CD4-positive, alpha-beta T cell treated with Interleukin-1 beta for 1 hour (primary cell): Measurements from ENCODE around the gene NOP53.
"Not testable (repeated sequence)": the region's sequence is repeated elsewhere in the genome, so short reads cannot be mapped to it uniquely, and the experiment has no call there.

Experiments used
- DNase-seq, 2 donors: peaks; one replicate each; pipeline ENCODE4 v3.0.0-alpha.2; 2020 to 2022

Gene NOP53

DNA sequence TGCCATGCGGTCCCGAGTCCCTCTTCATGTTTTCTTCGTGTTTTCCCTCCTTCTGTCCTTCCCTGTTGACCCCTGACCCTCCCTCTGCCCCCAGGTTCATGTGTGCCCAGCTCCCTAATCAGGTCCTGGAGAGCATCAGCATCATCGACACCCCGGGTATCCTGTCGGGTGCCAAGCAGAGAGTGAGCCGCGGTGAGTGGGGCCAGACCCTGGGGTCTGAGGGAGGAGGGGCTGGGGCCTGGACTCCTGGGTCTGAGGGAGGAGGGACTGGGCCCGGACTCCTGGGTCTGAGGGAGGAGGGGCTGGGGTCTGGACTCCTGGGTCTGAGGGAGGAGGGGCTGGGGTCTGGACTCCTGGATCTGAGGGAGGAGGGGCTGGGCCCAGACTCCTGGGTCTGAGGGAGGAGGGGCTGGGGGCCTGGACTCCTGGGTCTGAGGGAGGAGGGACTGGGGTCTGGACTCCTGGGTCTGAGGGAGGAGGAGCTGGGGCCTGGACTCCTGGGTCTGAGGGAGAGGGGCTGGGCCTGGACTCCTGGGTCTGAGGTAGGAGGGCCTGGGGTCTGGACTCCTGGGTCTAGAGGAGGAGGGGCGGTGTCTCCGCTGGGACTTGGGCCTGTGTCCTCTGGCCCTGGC, 26.8 kb upstream of the NOP53 start:
- not testable (repeated sequence) for DNase-seq

DNA sequence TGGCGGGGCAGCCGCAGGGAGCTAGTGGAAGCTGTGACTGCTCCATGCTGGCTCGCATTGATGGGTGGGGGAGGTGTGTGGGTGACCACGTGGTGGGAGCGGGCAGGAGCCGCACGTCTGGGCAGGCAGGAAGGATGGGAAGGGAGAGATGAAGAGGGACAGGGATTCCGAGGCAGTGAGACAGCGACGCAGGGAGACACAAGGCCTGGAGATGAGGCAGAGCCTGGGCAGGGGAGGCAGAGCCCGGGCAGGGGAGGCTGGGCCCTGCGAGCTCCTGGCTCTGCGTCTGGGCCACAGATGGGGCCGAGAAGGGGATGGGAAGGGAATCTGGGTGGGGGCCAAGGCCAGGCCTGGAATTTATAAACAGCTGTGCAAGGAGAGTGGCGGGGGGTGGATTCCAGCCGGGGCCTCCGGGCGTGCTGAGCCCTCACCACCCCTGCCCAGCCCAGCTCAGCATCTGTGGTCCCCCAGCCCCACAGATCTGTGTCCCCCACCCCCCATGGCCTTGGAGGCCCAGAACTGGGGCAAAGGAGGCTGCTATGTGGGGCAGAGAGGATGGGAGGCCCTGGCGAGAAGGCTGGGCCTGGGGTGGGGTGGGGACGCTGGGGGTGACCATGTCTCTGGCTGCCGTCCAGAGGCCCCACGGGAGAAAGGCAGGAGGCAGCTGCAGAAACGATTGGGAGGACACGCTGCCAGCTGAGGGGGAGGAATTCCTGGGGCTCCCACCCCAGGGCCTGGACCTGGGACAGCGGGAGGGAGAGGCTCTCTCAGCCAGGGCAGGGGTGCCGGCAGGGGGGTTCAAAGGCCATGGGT, 26.1 kb upstream of the NOP53 start:
- no peak for DNase-seq

DNA sequence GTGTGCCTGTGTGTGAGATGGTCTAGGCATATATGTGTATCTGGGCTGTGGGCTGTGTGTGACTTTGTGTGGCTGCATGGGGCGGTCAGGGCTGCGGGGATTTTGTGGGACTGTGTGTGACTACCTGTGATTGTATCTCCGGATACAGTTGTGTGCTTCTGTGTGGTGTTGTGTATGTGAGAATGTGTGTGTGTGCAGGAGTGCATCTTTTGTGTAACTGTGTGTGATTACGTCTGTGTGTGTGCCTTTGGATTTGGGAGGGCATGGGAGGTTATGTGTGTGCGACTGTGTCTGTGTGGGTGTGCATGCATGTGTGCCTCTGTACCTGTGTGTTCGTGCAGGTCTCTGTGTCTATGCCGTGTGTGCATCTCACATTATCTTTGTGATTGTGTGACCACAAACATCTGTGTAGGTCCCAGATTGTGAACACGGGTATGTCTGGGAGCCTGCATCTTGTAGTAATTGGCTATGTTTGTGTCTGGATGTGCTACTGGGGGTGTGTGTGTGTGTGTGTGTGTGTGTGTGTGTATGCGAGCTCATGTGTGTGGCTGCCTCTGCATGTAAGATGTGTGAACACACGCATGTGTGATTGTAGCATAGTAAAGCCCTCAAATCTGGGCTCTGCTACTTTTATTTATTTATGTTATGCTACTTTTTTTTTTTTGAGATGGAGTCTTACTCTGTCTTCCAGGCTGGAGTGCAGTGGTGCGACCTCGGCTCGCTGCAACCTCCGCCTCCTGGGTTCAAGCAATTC, 24.5 kb upstream of the NOP53 start:
- no peak for DNase-seq

DNA sequence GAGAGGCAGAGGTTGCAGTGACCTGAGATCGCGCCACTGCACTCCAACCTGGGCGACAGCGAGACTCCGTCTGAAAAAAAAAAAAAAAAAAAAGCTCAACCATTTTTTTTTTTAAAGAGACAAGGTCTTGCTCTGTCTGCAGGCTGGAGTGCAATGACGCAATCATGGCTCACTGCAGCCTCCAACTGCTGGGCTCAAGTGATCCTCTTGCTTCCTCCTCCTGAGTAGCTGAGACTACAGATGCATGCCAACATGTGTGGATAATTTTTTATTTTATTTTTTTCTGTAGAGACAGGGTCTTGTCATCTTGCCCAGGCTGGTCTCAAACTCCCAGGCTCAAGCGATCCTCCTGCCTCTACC, 21.8 kb upstream of the NOP53 start:
- peak in 1 of 2 donors; percentile 51 for DNase-seq

DNA sequence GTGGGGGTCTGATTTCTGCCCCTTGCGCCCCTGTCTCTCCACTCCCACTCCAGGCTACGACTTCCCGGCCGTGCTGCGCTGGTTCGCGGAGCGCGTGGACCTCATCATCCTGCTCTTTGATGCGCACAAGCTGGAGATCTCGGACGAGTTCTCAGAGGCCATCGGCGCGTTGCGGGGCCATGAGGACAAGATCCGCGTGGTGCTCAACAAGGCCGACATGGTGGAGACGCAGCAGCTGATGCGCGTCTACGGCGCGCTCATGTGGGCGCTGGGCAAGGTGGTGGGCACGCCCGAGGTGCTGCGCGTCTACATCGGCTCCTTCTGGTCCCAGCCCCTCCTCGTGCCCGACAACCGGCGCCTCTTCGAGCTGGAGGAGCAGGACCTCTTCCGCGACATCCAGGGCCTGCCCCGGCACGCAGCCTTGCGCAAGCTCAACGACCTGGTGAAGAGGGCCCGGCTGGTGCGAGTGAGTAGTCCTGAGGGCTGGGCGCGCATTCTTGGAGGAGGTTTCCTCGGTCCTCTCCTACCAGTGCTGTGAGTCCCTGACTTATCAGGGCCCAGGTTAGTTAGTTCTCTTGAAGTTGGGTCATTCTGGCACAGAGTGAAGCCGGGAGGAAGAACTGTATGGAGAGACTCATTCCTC, 19.5 kb upstream of the NOP53 start:
- DNase-seq = no peak

DNA sequence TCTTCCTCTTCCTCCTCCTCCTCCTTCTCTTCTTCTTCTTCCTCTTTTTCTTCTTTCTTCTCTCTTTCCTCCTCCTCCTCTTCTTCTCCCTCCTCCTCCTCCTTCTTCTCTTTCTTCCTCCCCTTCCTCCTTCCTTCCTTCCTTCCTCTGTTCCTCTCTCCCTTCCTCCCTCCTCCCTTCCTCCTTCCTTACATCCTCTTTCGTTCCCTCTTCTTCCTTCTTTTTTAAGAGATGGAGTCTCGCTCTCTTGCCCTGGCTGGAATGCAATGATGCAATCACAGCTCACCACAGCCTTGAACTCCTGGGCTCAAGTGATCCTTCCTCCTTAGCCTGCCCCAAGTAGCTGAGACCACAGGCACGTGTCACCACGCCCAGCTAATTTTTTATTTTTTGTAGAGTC, 18.9 kb upstream of the NOP53 start:
- DNase-seq = no peak

DNA sequence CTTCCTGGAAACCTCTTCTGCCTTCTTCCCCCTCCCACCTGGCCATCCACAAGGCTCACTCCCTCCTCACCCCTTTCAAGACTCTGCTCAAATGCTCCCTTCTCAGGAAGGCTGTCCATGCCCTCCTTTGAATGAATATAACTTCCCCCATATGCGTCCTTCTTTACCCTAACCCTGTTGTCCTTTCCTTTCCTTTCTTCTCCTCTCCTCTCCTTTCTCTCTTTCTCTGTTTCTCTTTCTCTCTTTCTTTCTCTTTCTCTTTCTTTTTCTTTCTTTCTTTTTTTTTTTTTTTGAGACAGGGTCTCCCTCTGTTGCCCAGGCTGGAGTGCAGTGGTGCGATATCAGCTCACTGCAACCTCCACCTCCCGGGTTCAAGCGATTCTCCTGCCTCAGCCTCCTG, 17.1 kb upstream of the NOP53 start:
- not testable (repeated sequence) for DNase-seq

DNA sequence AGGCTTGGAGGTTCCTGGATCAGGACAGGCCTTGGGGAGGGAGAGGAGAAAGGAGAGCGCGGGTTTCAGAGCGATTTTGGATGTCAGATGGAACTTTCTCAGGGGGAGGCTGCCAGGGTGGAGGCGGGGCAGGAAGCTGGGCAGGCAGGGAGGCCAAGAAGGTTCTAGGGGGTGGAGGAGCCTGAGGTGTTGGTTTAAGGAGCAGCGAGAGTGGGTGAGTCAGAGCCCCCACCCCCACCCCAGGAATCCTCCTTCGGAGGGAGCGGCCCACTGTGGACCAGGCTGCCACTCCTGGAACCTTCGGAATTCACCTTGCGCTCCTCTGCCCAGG, 15.9 kb upstream of the NOP53 start:
- DNase-seq = no peak

DNA sequence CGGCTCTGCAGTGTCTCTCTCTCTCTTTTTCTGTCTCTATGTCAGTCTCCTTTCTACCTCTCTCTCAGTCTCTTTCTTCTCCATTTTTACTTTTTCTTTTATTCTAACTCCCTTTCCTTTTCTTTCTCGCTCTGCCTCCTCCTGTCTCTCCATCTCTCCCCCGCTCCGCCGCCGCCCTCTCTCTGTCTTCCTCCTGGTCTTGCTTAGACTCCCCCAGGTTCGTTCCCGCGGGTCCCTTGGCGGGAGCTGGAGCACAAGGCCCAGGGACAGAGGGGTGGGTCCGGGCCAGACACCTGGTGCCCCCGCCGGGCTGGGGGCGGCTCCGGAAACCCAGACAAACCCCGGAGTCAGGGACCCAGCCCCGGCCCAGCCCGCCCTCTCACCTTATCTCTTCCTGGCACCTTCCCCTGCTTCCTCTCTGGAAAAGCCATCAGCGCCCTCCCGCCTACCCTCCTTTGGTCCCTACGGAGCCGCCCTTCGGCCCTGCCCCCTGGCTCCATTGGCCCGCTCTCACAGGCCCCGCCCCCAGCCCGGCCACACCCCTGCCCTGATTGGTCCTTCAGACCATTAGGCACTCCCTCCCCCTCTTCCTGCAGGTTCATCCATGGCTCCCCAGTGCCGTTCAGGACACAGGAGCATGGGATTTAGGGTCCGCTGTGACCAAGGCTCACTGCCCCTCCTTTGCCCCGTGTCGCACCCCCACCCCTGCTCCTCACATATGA, 15.4 kb upstream of the NOP53 start:
- peak; percentile 20 to 23 for DNase-seq

DNA sequence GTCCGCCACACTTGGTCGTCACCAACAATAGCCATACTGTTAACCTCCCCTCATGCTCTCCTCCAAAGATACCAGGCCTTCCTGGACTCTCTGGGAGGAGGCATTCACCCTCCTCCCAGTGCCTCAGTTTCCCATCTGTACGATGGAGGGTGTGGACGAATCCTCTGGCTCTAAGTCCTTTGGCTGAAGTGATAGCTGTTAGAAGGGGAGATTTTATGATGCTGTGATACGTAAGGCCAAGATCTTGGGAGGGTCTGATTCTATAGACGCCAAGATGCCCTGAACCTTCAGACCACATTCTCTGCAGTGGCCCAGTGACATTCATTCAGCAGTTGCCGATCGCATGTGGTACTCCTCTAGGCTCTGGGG, 14.8 kb upstream of the NOP53 start:
- no peak for DNase-seq

DNA sequence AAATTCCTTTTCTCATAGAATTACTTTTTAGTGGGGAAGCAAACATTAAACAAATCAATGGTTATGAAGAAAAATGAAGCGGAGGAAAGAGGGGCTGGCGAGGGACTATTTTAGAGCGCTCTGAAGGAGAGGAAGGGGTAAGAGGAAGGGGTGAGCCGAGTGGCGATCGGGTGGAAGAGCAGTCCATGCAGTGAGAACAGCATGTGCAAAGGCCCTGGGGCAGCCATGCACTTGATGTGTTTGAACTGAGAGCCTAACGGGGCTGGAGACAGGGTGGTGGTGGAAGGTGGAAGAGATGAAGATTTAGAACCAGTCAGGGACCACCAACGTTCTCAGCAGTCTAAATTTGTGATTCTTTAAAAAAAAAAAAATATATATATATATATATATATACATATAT, 14.4 kb upstream of the NOP53 start:
- DNase-seq = no peak

DNA sequence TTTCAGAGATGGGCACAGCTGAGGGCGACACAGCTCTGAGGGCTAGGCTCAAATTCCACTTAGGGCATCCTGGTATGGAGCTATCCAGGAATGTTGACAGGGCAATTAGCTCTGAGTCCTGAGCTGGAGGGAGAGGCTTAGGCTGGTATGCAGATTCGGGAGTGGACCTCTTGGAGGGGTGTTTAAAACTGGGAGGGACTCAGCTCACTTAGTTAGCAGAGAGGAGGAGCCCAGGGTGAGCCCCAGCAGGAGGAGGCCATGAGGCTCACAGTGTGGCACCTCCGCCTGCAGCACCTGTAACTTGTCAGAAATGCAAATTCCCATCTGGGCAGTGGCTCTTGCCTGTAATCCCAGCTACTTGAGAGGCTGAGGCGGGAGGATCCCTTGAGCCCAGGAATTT, 10.2 kb upstream of the NOP53 start:
- no peak for DNase-seq

DNA sequence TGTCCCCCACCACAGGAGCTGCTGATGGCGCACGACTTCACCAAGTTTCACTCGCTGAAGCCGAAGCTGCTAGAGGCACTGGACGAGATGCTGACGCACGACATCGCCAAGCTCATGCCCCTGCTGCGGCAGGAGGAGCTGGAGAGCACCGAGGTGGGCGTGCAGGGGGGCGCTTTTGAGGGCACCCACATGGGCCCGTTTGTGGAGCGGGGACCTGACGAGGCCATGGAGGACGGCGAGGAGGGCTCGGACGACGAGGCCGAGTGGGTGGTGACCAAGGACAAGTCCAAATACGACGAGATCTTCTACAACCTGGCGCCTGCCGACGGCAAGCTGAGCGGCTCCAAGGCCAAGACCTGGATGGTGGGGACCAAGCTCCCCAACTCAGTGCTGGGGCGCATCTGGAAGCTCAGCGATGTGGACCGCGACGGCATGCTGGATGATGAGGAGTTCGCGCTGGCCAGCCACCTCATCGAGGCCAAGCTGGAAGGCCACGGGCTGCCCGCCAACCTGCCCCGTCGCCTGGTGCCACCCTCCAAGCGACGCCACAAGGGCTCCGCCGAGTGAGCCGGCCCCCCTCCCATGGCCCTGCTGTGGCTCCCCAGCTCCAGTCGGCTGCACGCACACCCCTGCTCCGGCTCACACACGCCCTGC, 4.4 kb upstream of the NOP53 start:
- no peak for DNase-seq

DNA sequence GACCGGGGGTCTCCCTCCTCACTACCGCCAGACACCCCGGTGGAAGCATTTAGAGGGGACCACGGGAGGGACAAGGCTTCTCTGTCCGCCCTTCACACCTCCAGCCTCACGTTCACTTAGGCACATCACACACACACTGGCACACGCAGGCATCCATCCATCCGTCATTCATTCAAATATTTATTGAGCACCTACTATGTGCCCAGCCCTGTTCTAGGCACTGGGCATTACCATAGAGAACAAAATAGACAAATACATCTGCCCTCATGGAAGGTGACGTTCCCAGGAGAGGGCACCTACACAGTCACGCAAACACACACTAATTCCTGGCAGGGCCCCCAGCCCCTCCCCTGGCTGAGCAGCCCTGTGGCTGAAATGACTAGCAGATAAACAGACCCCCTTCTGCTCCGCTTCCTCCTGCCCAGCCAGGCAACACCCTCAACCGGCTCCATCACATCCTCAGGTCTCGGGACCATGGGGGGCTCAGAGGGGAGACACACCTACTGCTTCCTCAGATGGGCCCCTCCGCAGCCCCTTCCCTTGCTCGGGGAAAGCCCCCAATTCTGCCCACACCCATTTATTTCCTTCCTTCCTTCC, 3.7 kb upstream of the NOP53 start:
- no peak for DNase-seq

DNA sequence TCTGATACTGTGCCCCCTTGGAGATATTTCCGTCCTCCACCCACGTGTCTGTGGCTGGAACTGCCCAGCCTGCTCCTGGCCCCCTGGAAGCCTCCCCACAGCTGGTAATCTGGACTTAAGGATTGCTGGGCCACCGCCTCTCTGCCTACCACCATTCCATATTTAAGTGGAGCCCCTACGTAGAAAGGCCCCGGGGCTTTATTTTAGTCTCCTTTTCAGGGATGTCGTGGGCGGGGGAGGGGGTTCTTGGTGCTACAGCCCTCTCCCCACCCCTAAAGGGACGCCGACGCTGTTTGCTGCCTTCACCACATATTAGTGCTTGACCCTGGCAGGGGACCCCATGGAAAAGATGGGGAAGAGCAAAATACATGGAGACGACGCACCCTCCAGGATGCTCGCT, 2.7 kb upstream of the NOP53 start:
- DNase-seq = no peak

DNA sequence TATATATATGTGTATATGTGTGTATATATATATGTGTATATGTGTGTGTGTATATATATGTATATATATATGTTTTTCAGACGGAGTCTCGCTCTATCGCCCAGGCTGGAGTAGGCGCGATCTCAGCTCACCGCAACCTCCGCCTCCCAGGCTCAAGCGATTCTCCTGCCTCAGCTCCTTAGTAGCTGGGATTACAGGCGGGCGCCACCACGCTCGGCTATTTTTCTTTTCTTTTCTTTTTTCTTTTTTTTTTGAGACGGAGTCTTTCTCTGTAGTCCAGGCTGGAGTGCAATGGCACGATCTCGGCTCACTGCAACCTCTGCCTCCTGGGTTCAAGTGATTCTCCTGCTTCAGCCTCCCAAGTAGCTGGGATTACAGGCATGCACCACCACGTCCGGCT, 783 bp downstream of the NOP53 start:
- DNase-seq = not testable (repeated sequence)

DNA sequence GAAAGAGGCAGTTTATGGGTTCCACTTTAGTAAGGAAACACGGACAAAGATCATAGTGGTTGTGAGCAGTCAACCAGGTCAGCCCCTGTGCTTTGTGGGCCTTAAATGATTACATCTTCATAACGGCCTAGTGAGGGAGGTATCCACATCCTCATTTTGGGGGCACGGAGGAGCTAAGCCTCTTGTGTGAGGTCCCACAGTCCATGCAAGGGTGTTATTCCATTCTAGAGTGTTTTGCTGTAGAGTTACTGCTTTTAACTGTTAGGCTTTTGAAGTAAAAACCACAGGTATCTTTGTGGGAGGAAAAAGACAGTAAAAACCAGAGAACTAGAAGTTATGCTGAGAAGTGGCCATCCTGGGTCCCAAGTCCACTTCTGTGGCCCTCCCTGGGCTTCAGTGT, 4.0 kb downstream of the NOP53 start:
- DNase-seq = no peak

DNA sequence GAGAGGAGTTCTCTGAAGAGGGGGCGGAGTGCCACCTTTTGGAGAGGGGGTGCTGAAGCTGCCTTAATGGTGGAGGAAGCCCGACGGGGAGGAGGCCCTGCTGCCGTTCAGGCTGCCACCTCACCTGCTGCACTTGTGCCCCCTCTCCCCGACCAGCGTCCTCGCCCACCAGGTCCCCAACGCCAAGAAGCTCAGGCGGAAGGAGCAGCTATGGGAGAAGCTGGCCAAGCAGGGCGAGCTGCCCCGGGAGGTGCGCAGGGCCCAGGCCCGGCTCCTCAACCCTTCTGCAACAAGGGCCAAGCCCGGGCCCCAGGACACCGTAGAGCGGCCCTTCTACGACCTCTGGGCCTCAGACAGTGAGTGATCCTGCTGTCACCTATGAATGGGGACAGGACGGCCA, 5.4 kb downstream of the NOP53 start:
- no peak for DNase-seq

DNA sequence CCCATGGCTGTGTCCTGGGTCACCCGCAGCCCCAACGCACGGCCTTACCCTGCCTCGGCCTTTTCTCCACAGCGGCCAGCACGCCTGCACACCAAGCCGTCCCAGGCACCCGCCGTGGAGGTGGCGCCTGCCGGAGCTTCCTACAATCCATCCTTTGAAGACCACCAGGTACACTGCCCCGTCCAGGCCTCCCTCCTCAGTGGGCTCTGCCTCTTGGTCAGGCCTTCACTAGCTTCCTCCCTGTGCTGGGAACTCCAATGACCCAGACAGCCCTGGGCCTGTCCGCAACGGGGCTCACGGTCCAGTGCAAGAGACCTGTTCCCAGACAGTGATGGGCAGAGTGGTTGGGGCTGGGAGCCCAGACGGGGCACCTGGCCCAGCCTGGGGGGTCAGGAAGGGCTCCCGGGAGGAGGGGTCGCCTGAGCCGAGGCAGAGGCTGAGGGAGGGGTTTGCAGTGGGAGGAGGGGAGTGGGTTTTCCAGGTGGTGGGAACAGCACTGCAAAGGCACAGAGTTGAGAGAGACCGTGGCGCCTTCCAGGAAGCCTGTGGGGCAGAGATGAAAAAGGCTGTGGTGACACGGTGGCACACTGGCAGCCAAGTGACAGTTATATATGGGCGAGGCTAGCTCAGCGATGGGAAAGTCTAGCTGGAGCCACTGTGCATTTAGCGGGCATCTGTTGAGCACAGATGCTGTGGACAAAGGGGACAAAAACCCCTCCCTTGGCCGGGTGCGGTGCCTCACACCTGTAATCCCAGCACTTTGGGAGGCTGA, 7.3 kb downstream of the NOP53 start:
- DNase-seq = no peak

DNA sequence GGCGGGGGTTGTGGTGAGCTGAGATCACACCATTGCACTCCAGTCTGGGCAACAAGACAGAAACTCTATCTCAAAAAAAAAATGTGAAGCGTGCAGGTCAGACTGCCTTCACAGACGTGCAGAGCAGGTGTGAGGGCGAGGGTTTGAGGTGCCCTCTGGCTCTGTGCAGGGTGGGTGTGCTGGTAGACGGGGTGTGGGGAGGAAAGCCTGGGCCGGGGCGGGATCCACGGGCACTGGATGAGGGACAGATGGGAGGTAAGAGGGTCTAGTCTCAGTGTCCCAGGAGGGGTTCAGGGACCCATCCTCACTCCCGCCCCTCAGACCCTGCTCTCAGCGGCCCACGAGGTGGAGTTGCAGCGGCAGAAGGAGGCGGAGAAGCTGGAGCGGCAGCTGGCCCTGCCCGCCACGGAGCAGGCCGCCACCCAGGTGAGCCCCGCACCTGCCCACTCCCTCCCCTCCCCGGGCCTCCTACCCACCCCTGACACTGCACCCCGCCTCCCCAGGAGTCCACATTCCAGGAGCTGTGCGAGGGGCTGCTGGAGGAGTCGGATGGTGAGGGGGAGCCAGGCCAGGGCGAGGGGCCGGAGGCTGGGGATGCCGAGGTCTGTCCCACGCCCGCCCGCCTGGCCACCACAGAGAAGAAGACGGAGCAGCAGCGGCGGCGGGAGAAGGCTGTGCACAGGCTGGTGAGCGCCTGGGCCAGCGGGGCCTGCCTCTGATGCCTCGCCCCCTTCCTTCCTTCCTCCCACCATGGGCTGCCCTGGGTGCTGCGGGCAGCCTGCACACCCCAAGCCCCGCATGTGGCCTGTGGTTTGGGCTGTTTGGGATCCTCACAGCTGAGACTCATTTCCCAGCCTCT, 9.1 kb downstream of the NOP53 start:
- no peak for DNase-seq
